Brain microvascular endothelial cell (primary cell): Measurements from ENCODE around the gene CACNG1.

ENCODE experiments used
- DNase-seq: peaks from one replicate; pipeline ENCODE4 v3.0.0-alpha.2; 2020
- H3K27ac ChIP-seq: fragments of 250-450 bp; sonication (Bioruptor Pico); 2 replicates; pipeline ENCODE4 v1.5.1; 2020; ENCODE audit warnings: mild to moderate bottlenecking, moderate library complexity
- H3K27me3 ChIP-seq: fragments of 250-450 bp; sonication (Bioruptor Pico); replicated peaks from 2 replicates; pipeline ENCODE4 v1.5.1; 2020; ENCODE audit warnings: mild to moderate bottlenecking
- H3K36me3 ChIP-seq: fragments of 250-450 bp; sonication (Bioruptor Pico); replicated peaks from 2 replicates; pipeline ENCODE4 v1.5.1; 2020; ENCODE audit warnings: mild to moderate bottlenecking
- H3K4me3 ChIP-seq: 2 replicates; pipeline ENCODE4 v1.5.1; 2011; ENCODE audit warnings: low read depth, mild to moderate bottlenecking, control low read depth, low read length, moderate library complexity
- CTCF ChIP-seq: IDR thresholded peaks from 2 replicates; pipeline ENCODE4 v1.5.1; 2011; ENCODE audit warnings: low read depth, mild to moderate bottlenecking, moderate library complexity, low read length, control low read depth, inconsistent platforms; ENCODE audit errors: missing control alignments
- in situ Hi-C: cut with HindIII; loops from 2 replicates; pipeline ENCODE4 v1.10.0; 2017; ENCODE audit warnings: low sequenced_read_pairs, low pct_ligation_motif_present

The CACNG1 gene

DNA sequence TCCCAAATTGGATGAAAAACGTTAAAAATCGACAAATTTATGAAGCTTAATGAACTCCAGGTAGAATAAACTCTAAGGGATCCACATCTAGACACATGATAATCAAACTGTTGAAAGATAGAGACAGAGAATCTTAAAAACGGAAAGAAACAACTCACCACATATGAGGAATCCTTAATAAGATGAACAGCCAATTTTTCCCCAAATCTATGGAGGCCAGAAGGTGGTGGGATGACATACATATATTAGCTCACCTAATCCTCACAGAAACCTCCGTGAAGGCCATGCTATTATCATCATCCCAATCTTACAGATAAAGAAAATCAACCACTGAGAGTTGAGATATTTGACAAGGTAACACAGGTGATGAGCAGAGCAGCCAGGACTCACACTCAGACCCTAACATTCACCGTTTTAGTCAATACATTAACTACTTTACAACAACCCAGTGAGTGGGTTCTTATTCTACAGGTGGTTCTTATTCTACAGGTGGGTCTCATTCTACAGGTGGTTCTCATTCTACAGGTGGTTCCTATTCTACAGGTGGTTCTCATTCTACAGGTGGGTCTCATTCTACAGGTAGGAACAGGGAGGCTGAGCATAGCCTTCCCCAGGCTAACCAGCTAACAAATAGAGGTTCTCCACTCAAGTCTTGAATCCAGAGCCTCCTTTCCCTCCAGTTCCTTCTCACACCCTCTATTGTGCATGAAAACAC, 4.8 kb downstream of the CACNG1 start:
- H3K4me3 ChIP-seq, result no peak overlapping the region
- in situ Hi-C loops, result no loop called here
- H3K27me3 ChIP-seq, result no peaks in the 10 kb centered on the region
- DNase-seq, result no peak
- H3K27ac ChIP-seq, result no peak overlapping the region
- H3K36me3 ChIP-seq, result no peaks in the 10 kb centered on the region
- no peak for TF ChIP-seq CTCF

DNA sequence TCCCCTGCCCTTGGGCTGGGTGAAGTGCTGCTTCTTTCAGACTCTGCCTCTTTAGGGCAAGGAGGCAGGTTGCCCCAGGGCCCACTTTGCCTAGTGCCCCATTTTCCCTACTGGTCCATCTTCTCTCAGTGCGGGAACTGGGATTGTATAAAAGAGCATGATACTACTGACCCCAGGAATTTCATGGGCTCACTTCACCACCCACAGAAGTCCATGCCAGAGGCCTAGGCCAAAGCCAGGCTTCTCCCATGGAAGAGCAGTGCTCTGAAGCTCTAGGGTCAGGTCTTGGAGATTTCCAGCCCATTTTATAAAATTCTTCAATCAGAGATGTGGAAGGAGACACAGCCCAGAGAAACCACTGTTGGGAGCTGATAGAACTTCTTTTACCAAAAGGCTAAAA, 5.7 kb downstream of the CACNG1 start:
- no peak for DNase-seq
- H3K27me3 ChIP-seq, result no peaks in the 10 kb centered on the region
- no peak overlapping the region for H3K4me3 ChIP-seq
- no peak overlapping the region for H3K27ac ChIP-seq
- no peaks in the 10 kb centered on the region for H3K36me3 ChIP-seq
- no peak for TF ChIP-seq CTCF
- in situ Hi-C loops, result no loop called here

- no peak for DNase-seq
- Histone ChIP-seq H3K4me3 (no peak overlapping the region), H3K36me3 (no peaks in the 10 kb centered on the region), H3K27ac (no peak overlapping the region), H3K27me3 (no peaks in the 10 kb centered on the region)
- no peak for TF ChIP-seq CTCF
- in situ Hi-C loops, result no loop called here
Measured at GRCh38 chr17:67050471-67051154, 6.3 kb downstream of the CACNG1 start.

GRCh38 chr17:67051155-67051538, 6.8 kb downstream of the CACNG1 start:
- DNase-seq, result no peak
- no peaks in the 10 kb centered on the region for H3K36me3 ChIP-seq
- H3K27me3 ChIP-seq, result no peaks in the 10 kb centered on the region
- no peak overlapping the region for H3K4me3 ChIP-seq
- TF ChIP-seq CTCF, result no peak
- no peak overlapping the region for H3K27ac ChIP-seq
- in situ Hi-C loops, result no loop called here

GRCh38 chr17:67051837-67052236, 7.5 kb downstream of the CACNG1 start:
- in situ Hi-C loops, result no loop called here
- DNase-seq, result no peak
- H3K4me3 ChIP-seq, result no peak overlapping the region
- TF ChIP-seq CTCF, result no peak
- no peak overlapping the region for H3K27ac ChIP-seq
- H3K36me3 ChIP-seq, result no peaks in the 10 kb centered on the region
- no peaks in the 10 kb centered on the region for H3K27me3 ChIP-seq
